Left renal cortex interstitium (tissue), 4 donors: ENCODE results near the gene ABCC3. TPM values are rescaled to one million over a fixed set of nuclear protein-coding genes. Genes with fewer than 3 reads are reported as not detected.

Source experiments
- DNase-seq, 4 donors: peaks; one replicate each; pipeline ENCODE4 v3.0.0-alpha.2; 2013; ENCODE audit warnings: low read depth in 4 of 4, low spot score in 2 of 4, missing footprints in 1 of 4
- polyA plus RNA-seq, 4 donors: library from polyadenylated mRNA; unstranded; fragments of 120-200 nt; gene quantifications; one replicate each; pipeline ENCODE4 v1.2.1, GENCODE V29; 2013; ENCODE audit not compliant: insufficient read length in 4 of 4

ABCC3 gene
- polyA plus RNA-seq, 4 donors = 5.3 to 14.4 (median 9.4) TPM

GRCh38 chr17:50603340-50603739, 31.3 kb upstream of the ABCC3 start:
- DNase-seq = no peak

GRCh38 chr17:50604513-50604912, 30.2 kb upstream of the ABCC3 start:
- peak in 2 of 4 donors; percentile 70 to 82 for DNase-seq

- no peak for DNase-seq
Measured at GRCh38 chr17:50605429-50605828, 29.3 kb upstream of the ABCC3 start.

- no peak for DNase-seq
Measured at GRCh38 chr17:50607522-50608175, 27.0 kb upstream of the ABCC3 start.

- no peak for DNase-seq
Measured at GRCh38 chr17:50608700-50609379, 25.8 kb upstream of the ABCC3 start.

GRCh38 chr17:50609380-50610074, 25.2 kb upstream of the ABCC3 start:
- DNase-seq = no peak

- DNase-seq = no peak
Measured at GRCh38 chr17:50611634-50612033, 23.0 kb upstream of the ABCC3 start.

- no peak for DNase-seq
Measured at GRCh38 chr17:50612281-50612680, 22.4 kb upstream of the ABCC3 start.

- DNase-seq = no peak
Measured at GRCh38 chr17:50613007-50613992, 21.4 kb upstream of the ABCC3 start.

GRCh38 chr17:50614471-50615051, 20.1 kb upstream of the ABCC3 start:
- DNase-seq = no peak

GRCh38 chr17:50615828-50616227, 18.9 kb upstream of the ABCC3 start:
- no peak for DNase-seq

- no peak for DNase-seq
Measured at GRCh38 chr17:50618300-50618699, 16.4 kb upstream of the ABCC3 start.

GRCh38 chr17:50618941-50619340, 15.7 kb upstream of the ABCC3 start:
- no peak for DNase-seq

- no peak for DNase-seq
Measured at GRCh38 chr17:50619489-50619888, 15.2 kb upstream of the ABCC3 start.

GRCh38 chr17:50620237-50620636, 14.4 kb upstream of the ABCC3 start:
- DNase-seq = no peak

- DNase-seq = no peak
Measured at GRCh38 chr17:50620858-50621257, 13.8 kb upstream of the ABCC3 start.

- DNase-seq = no peak
Measured at GRCh38 chr17:50621574-50622031, 13.1 kb upstream of the ABCC3 start.

GRCh38 chr17:50624321-50624934, 10.3 kb upstream of the ABCC3 start:
- no peak for DNase-seq

- DNase-seq = no peak
Measured at GRCh38 chr17:50625032-50625871, 9.4 kb upstream of the ABCC3 start.
